Adipose tissue (tissue), 3 donors: ENCODE results near the gene CEP63. TPM values are rescaled to one million over a fixed set of nuclear protein-coding genes. Genes with fewer than 3 reads are reported as not detected.

ENCODE experiments used
- H3K27ac ChIP-seq: one replicate; pipeline ENCODE4 v1.5.1; 2013; ENCODE audit warnings: low read depth, low read length
- WGBS, 3 donors: extraction: QIAGEN DNeasy Blood & Tissue Kit; methylation state at CpG; one replicate each; pipeline ENCODE4 v1.1.7; 2013; 5-methylcytosine and 5-hydroxymethylcytosine counted together
- polyA plus RNA-seq, 3 donors: library from polyadenylated mRNA; stranded (reverse); fragments of 200-250 nt; gene quantifications; one replicate each; pipeline ENCODE4 v1.2.3, GENCODE V29; 2013
- donor health status: healthy with polysubstance abuse.
- donor health status: Bipolar disorder and iron deficiency.
- donor health status: healthy.

CEP63 gene
- polyA plus RNA-seq, 3 donors: 13.3 to 27.4 (median 21.4) TPM

DNA sequence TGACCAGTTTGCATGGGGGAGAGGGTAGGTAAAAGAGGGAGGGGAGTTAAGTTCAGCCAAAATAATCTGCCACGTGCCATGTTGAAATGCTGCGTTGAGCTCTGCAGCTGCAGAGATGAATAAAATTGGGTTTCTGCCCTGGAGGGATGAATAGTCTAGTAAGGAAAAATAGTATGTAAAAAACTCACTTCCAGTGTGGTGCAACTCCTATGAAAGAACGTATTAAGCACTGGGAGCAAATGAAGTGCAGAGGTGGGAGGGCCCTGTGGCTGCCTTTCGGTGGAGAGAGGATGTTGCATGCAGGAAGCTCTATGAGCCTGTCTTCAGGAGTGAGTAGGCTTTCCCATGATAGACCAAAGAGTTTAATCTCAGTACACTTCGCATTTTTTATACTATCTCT, 8.6 kb downstream of the CEP63 start:
- 61 to 88% (median 71%) methylated on average over 5 of the region's 5 CpGs for WGBS, 3 donors
- no peak overlapping the region for H3K27ac ChIP-seq

- H3K27ac ChIP-seq: no peak overlapping the region
These were observed 10.1 kb downstream of the CEP63 start for GRCh38 chr3:134495980-134496379.

- WGBS, 3 donors: 61 to 78% (median 71%) methylated on average over 3 of the region's 3 CpGs
- no peak overlapping the region for H3K27ac ChIP-seq
These were observed 10.7 kb downstream of the CEP63 start for GRCh38 chr3:134496471-134497071.

- 98 to 100% (median 100%) methylated on average over 1 of the region's 1 CpG for WGBS, 3 donors
- H3K27ac ChIP-seq: no peak overlapping the region
These were observed 17.4 kb downstream of the CEP63 start for GRCh38 chr3:134503266-134503665.

DNA sequence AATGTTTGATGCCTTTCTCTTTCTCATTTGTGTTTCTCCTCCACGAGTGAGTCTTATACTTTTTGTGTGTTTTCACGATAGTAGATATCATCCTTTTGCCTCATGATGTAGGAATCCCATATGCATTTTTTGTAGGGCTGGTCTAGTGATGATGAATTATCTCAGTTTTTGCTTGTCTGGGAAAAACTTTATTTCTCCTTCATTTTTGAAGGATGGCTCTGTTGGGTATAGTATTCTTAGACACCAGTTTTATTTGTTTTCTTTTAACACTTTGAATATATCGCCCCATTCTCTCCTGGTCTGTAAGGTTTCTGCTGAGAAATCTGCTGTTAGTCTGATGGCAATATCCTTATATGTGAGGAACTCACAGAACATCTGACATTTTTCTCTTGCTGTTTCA, 18.3 kb downstream of the CEP63 start:
- no peak overlapping the region for H3K27ac ChIP-seq
- WGBS, 3 donors: 63 to 91% (median 67%) methylated on average over 3 of the region's 3 CpGs

GRCh38 chr3:134505485-134505884, 19.6 kb downstream of the CEP63 start:
- 60 to 85% (median 67%) methylated on average over 3 of the region's 3 CpGs for WGBS, 3 donors
- H3K27ac ChIP-seq: no peak overlapping the region

DNA sequence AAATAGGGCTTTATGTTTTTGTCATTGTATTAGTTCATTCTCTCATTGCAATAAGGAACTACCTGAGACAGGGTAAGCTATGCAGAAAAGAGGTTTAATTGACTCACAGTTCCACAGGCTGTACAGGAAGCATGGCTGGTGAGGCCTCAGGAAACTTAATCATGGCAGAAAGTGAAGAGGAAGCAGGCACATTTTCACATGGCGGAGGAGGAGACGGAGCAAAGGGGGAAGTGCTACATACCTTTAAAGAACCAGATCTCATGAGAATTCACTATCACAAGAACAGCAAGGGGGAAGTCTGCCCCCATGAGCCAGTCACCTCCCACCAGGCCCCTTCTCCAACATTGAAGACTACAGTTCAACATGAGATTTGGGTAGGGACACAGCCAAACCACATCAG, 25.6 kb downstream of the CEP63 start:
- WGBS, 3 donors: 52 to 98% (median 66%) methylated on average over 2 of the region's 2 CpGs
- H3K27ac ChIP-seq: no peak overlapping the region

- WGBS, 3 donors: 50 to 77% (median 52%) methylated on average over 3 of the region's 3 CpGs
- no peak overlapping the region for H3K27ac ChIP-seq
These were observed 31.0 kb downstream of the CEP63 start for GRCh38 chr3:134516905-134517304.

DNA sequence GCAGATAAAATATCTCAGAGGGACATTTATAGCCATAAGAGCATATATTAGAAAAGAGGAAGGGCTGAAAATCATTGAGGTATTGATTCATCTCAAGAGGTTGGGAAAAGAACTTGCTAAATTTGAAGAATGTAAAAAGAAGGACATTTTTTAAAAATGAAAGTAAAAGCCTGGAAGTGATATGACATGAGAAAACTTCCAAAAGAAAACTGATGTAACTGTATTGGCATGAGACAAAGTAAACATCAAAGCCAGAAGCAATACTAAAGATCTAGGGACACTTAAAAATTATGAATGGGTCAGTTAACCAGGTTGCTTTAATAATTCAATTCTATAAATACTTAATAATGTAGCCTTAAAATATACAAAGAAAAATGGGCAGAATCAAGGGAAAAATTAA, 31.9 kb downstream of the CEP63 start:
- H3K27ac ChIP-seq: no peak overlapping the region

- WGBS, 3 donors: 97 to 99% (median 98%) methylated on average over 6 of the region's 6 CpGs
- H3K27ac ChIP-seq: no peak overlapping the region
These were observed 36.7 kb downstream of the CEP63 start for GRCh38 chr3:134522541-134522940.

GRCh38 chr3:134525293-134525692, 39.4 kb downstream of the CEP63 start:
- H3K27ac ChIP-seq: no peak overlapping the region

DNA sequence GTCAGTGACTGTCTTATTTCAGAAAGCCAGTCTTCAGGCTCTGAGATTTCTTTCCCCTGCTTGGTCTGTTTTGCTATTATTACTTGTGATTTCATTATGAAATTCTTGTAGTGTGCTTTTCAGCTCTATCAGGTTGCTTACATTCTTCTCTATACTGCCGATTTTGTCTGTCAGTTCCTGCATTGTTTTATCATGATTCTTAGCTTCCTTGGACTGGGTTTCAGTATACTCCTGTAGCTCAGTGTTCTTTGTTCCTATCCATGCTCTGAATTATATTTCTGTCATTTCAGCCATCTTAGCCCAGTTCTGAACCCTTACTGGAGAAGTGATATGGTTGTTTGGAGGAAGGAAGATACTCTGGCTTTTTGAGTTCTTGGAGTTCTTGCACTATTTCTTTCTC, 40.5 kb downstream of the CEP63 start:
- 91 to 97% (median 94%) methylated on average over 1 of the region's 1 CpG for WGBS, 3 donors
- no peak overlapping the region for H3K27ac ChIP-seq

DNA sequence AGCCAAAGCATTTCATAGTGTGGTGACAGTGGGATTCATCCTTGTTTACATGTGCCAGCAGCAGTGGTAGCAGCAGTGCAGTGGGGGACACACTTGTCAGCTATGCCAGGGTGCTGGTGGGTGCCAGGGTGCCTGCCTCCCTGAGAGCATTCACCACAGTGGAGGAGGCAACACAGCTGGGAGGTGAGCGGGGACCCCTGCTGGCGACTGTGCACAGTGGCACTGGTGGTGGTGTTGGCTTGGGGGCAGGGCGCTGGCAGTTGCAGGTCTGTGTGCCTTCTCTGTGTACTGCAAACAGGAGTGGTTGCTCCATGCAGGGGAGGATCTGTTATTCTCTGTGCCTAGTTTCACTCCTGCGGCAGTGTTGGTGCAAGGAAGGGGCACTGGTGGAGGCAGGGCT, 41.2 kb downstream of the CEP63 start:
- WGBS, 3 donors: 95 to 98% (median 97%) methylated on average over 4 of the region's 4 CpGs
- H3K27ac ChIP-seq: no peak overlapping the region

GRCh38 chr3:134527538-134528186, 41.8 kb downstream of the CEP63 start:
- 98 to 99% (median 98%) methylated on average over 7 of the region's 7 CpGs for WGBS, 3 donors
- no peak overlapping the region for H3K27ac ChIP-seq

DNA sequence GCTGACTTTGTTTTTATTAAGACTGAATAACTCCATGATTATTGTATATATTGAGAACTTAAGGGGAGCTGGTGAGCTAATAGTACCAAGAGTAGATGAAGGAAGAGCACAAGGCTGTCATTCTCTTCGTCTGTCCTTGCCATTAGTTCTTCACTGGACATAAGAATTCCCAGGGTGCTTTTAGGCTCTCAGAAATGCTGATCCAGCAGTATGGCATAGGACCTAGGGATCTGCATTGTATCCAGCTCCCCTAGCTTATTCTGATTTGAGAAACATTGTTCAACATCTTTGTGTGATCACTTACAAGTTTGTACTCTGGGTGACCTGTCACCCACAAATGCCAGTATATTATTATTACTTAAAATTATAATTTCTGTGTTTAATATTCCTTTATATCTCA, 47.6 kb downstream of the CEP63 start:
- H3K27ac ChIP-seq: no peak overlapping the region
- WGBS, 3 donors: 61 to 86% (median 81%) methylated on average over 1 of the region's 1 CpG

DNA sequence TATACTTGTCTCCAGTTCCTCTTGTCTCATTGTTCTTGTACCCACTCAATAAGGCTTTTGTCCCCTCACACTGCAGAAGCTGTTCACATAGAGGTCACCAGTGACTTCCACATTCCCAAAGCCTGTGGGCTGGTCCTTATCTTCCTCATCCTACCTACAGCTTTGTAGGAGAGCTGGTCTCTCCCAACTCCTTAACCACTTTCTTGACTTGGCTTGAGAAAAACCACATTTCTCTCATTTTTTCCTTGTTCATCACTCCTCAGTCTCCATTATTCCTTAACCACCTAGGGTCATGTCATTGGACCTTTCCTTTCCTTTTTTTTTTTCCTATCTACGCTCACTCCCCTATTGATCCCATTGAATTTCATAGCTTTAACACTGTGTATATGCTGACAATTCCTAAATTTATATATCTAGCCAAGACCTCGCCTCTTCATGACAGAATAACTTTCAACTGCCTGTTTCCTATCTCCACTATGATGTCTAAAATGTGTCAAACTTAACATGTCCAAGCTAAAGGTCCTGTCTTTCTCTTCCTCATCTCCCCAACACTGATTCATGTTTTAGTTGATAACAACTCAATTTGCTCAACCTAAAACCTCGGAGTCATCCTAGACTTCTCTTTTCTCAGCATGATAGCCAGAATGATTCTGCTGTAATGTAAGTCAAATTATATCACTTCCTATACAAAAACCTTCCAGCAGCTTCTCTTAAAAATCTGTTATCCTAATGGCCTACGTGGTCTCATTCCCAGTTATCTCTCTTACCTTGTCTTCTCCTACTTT, 49.5 kb downstream of the CEP63 start:
- no peak overlapping the region for H3K27ac ChIP-seq
- 77 to 99% (median 78%) methylated on average over 4 of the region's 4 CpGs for WGBS, 3 donors

DNA sequence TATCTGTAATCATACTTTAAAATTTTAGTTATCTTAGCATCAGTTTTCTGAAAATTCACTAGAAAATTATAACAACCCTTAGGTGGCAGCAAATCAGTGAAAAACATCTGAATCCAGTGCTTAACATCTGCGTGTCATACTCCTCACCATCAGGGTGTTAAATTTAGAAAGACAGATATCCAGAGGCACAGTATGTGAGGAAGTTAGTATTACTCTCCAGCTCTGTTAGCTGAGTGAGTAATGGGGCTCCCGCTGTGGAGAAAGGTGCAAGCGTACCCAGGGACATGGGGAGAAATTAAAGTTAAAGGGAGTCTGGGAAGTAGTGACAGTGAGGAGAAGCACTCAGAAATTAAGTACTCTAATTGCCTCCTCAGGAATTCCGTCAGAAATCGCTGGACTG, 50.9 kb downstream of the CEP63 start:
- WGBS, 3 donors: 88 to 91% (median 90%) methylated on average over 5 of the region's 5 CpGs
- H3K27ac ChIP-seq: no peak overlapping the region

- no peak overlapping the region for H3K27ac ChIP-seq
- WGBS, 3 donors: 58 to 81% (median 59%) methylated on average over 3 of the region's 3 CpGs
These were observed 56.6 kb downstream of the CEP63 start for GRCh38 chr3:134542287-134542958.

GRCh38 chr3:134543113-134543512, 57.3 kb downstream of the CEP63 start:
- WGBS, 3 donors: 55 to 79% (median 67%) methylated on average over 3 of the region's 3 CpGs
- no peak overlapping the region for H3K27ac ChIP-seq
